ENCODE results near the gene PPM1H.

DNA sequence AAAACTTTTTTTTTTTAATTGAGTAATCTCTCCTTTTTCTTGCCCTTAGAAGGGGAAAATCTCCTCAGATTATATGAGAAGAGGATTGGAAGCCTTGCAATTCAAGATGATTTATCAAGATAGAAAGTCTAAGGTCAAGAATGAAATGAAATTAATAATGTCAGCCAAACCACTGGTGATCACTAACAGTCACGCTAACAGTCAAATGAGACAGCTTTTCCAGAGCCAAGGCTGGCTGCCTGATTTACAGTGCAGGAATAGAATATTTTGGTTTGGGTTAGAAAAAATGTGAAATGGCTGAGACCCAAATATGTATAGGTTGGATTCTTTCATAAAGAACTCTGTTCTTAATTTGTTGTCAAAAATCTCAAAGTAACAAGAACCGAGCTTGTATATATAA, 204.3 kb downstream of the PPM1H start:
- TF ChIP-seq CTCF (conservative IDR thresholded peaks at IDR 0.05; ENCODE audit: low read depth, low read length) (no peak), EZH2 (IDR thresholded peaks at IDR 0.05; ENCODE audit: borderline replicate concordance, low read depth, low read length, poor library complexity, severe bottlenecking) (no peak)

Measured in A673 (cell line).